Prostate gland (tissue), 2 donors: ENCODE results near the gene OPTC.

ENCODE experiments used
- CTCF ChIP-seq, 4 experiments: fragments of 200-600 bp in 2 of 4; fragments of 450-650 bp in 2 of 4; sonication (generic) in 2 of 4; IDR thresholded peaks; 1 replicate in 3 of 4; 2 replicates in 1 of 4; pipeline ENCODE4 v1.5.1; 2016 to 2019; ENCODE audit warnings: antibody characterized with exemption in 4 of 4, mild to moderate bottlenecking in 2 of 4, moderate library complexity in 2 of 4
- POLR2A ChIP-seq: fragments of 450-650 bp; IDR thresholded peaks from one replicate; pipeline ENCODE4 v1.6.1; 2016; ENCODE audit warnings: antibody characterized with exemption, mild to moderate bottlenecking
- POLR2AphosphoS5 ChIP-seq: sonication (generic); formaldehyde crosslinking; IDR thresholded peaks from one replicate; pipeline ENCODE4 v1.6.1; 2017; ENCODE audit warnings: antibody characterized with exemption

- TF ChIP-seq CTCF (IDR thresholded peaks at IDR 0.05) (no peak), POLR2A (no peak), POLR2AphosphoS5 (peak; percentile 29)
Measured at GRCh38 chr1:203556047-203556851, 62.3 kb downstream of the OPTC start.
